NK-92 (cell line): ENCODE results near the gene MYL1.

Experiments
- DNase-seq: peaks from one replicate; lab custom pipeline; 2025; ENCODE audit not compliant: unreplicated experiment; lab: John Stamatoyannopoulos, UW

Gene MYL1

GRCh38 chr2:210315015-210315788 lies at the start of gene MYL1:
Gene MYL1, minus strand, starts transcription at chr2:210315174. Its CDS starts 132 bp downstream, at chr2:210315042.
- no peak for DNase-seq

- DNase-seq = no peak
Observed at GRCh38 chr2:210363876-210364275, 48.9 kb upstream of the MYL1 start.

- DNase-seq = no peak
Observed at GRCh38 chr2:210363261-210363660, 48.3 kb upstream of the MYL1 start.

- DNase-seq = no peak
Observed at GRCh38 chr2:210360412-210360811, 45.4 kb upstream of the MYL1 start.

GRCh38 chr2:210356944-210357343 lies 42.0 kb upstream of the MYL1 start:
- no peak for DNase-seq

GRCh38 chr2:210337159-210337558 lies 22.2 kb upstream of the MYL1 start:
- DNase-seq = no peak

GRCh38 chr2:210324906-210325305 lies 9.9 kb upstream of the MYL1 start:
- no peak for DNase-seq

- DNase-seq = no peak
Observed at GRCh38 chr2:210324458-210324857, 9.5 kb upstream of the MYL1 start.

GRCh38 chr2:210323003-210323402 lies 8.0 kb upstream of the MYL1 start:
- DNase-seq = no peak

GRCh38 chr2:210318891-210319290 lies 3.9 kb upstream of the MYL1 start:
- DNase-seq = no peak

- DNase-seq = no peak
Observed at GRCh38 chr2:210318486-210318885, 3.5 kb upstream of the MYL1 start.

GRCh38 chr2:210310550-210310949 lies 4.4 kb downstream of the MYL1 start:
- DNase-seq = no peak

GRCh38 chr2:210309548-210310233 lies 5.3 kb downstream of the MYL1 start:
- no peak for DNase-seq

GRCh38 chr2:210303498-210303897 lies 11.5 kb downstream of the MYL1 start:
- DNase-seq = no peak

GRCh38 chr2:210302326-210302725 lies 12.6 kb downstream of the MYL1 start:
- no peak for DNase-seq

- no peak for DNase-seq
Observed at GRCh38 chr2:210299866-210300373, 15.1 kb downstream of the MYL1 start.

GRCh38 chr2:210288408-210288807 lies 26.6 kb downstream of the MYL1 start:
- DNase-seq = no peak

- no peak for DNase-seq
Observed at GRCh38 chr2:210287301-210287700, 27.7 kb downstream of the MYL1 start.

GRCh38 chr2:210286123-210286680 lies 28.8 kb downstream of the MYL1 start:
- DNase-seq = no peak

- DNase-seq = no peak
Observed at GRCh38 chr2:210277133-210277532, 37.8 kb downstream of the MYL1 start.

- DNase-seq = no peak
Observed at GRCh38 chr2:210271300-210271699, 43.7 kb downstream of the MYL1 start.

- no peak for DNase-seq
Observed at GRCh38 chr2:210269148-210269547, 45.8 kb downstream of the MYL1 start.
